Glomerular endothelial cell (primary cell): ENCODE data around the gene SMARCA4. TPM values are rescaled to one million over a fixed set of nuclear protein-coding genes. Genes with fewer than 3 reads are reported as not detected.
"Not testable (repeated sequence)": the region's sequence is repeated elsewhere in the genome, so short reads cannot be mapped to it uniquely, and the experiment has no call there.

Source experiments
- DNase-seq: peaks from one replicate; pipeline ENCODE4 v3.0.0-alpha.2; 2011; ENCODE audit warnings: low read depth, low spot score; ENCODE audit errors: extremely low read depth
- total RNA-seq: library from RNA; depleted of rRNA; stranded (reverse); fragments of >200 nt; gene quantifications from 2 replicates; pipeline ENCODE4 v1.2.3, GENCODE V29; 2015

Gene SMARCA4
- total RNA-seq, 1 donor from 2014 or later, result 172 TPM

DNA sequence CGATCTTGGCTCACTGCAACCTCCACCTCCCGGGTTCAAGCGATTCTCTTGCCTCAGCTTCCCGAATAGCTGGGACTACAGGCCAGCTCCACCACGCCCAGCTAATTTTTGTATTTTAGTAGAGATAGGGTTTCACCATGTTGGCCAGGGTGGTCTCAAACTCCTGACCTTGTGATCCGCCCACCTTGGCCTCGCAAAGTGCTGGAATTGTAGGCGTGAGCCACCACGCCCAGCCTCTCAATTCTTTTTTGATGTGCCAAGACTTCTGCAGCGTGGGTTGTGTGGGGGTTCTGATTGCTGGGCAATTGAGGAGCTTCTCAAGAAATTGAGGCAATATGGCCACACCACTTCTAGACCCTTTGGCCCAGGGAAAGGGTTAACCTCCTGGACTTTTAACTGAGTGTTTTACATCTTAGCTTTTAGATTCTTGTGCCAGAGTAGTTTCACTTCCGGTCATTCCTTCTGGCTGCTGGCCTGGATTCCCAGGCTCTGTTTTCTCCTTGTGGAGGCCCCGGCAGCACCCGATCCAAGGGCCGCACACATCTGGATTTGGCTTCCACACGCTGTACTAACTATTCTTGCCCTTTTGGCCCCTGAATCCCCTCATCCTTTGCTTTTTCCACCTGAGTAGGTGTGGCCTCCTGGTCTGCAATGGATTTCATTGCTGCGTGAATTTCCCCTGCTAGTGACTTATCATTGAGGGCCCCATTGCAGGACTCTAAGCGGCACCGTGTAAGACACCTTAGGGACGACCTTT, 14.7 kb downstream of the SMARCA4 start:
- no peak for DNase-seq

DNA sequence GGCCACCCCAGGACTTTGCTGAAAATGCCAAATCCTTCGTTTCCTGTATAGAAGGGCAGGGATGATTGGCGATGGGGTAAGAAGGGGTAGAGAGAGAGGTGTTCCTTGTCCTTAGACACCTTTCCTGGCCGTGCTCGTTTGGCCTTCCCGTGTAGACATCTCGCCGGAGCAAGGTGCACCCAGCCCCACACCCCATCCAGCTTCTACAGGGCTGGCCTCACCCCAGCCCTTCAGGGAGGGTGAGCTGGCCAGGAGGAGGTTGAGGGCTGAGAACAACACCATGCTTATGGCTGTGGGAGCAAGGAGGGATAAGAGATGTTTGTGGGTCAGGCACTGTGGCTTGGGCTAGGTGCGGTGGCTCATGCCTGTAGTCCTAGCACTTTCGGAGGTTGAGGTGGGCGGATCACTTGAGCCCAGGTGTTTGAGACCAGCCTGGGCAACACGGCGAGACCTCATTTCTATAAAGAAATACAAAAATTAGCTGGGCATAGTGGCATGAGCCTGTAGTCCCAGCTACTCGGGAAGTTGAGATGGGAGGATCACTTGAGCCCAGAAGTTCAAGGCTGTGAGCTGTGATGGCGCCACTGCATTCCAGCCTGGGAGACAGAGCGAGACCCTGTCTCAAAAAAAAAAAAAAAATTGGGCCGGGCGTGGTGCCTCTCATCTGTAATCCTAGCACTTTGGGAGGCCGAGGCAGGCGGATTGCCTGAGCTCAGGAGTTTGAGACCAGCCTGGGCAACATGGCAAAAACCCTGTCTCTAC, 15.5 kb downstream of the SMARCA4 start:
- no peak for DNase-seq

- no peak for DNase-seq
Observed at GRCh38 chr19:10977742-10978092, 16.9 kb downstream of the SMARCA4 start.

DNA sequence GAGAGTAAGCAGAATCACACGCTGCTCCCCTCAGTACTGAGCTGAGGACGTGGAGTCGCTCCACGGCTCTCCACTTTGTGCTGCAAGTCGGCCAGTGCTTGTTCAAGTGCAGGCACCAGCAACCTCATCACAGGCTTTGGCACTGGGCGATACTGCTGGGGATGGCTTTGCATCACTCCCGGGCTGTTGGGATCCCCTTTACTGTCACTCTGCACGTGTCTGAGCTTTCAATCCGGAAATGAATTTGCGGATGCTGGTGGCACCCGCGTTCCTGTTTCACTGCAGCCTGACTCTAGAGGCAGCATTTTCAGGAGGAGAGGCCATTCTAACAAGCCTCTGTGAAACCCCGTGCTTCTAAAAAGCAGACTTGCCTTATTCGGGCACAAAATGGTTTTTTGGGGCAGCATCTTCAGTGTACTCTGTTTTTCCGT, 19.1 kb downstream of the SMARCA4 start:
- no peak for DNase-seq

DNA sequence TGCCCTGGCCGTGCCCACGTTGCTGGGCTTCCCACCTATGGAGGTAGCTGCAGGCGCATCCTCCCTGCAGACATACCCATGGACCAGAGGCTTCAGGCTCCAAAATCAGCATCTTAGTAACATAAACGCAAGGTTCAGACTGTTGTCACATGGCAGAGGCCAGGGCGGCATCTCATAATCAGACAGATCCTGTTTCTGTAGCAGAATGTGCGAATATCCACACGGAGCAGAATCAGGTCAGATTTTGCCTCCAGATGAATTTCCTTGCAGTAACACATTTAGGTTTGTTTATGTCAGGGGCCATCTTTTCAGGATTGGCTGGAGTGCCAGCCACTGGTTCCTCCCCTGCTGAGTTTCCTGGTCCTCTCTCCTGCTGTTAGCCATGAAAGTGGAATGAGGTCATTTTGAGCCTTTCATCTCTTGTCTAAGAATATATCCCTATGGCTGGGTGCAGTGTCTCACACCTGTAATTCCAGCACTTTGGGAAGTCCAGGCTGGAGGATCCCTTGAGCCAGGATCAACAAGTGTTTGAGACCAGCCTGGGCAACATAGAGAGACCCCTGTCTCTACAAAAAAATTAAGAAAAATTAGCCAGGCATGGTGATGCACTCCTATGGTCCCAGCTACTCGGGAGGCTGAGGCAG, 20.5 kb downstream of the SMARCA4 start:
- no peak for DNase-seq

DNA sequence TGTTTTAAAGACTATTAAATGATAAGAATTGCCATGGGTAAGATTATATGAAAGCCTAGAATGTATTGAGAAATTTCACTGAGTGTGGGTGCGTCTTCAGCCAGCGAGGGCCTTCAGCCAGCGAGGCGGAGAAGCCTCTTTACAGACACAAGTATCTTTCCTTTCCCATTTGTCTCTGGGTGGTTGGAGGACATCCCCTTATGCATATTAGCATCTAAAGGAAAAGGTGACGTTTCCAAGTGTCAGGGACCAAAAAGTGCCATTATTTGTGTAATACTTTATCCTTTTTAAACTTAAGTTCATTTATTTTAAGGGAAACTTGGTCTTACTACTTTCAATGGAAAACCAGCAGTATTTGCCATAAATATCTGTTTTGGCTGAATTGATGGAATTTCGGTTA, 22.2 kb downstream of the SMARCA4 start:
- no peak for DNase-seq

- DNase-seq, result no peak
Observed at GRCh38 chr19:10984166-10984735, 23.4 kb downstream of the SMARCA4 start.

GRCh38 chr19:10985502-10985901, 24.7 kb downstream of the SMARCA4 start:
- no peak for DNase-seq

DNA sequence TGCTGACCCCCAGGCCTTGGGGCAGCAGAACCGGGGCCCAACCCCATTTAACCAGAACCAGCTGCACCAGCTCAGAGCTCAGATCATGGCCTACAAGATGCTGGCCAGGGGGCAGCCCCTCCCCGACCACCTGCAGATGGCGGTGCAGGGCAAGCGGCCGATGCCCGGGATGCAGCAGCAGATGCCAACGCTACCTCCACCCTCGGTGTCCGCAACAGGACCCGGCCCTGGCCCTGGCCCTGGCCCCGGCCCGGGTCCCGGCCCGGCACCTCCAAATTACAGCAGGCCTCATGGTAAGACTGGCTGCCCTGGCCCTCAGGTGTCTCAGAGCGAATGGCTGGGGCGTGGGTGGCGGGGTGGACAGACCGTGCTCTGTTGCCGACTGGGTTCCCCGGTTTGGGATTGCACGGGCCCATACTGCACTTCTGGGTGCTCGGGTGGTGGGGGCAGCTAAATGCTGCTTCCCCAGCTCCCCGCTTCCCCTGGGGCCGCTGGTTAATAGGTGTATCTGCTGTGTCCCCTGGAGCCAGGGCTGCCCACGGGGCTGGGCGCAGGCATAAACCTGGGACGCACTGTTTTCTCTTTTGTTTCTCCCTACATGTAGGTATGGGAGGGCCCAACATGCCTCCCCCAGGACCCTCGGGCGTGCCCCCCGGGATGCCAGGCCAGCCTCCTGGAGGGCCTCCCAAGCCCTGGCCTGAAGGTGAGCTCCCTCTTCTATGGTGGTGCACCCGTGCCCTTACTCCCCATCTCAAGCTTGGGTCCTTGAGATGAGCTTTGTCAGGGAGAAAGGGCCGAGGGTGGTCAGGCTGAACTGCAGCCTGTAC, 25.7 kb downstream of the SMARCA4 start:
- no peak for DNase-seq

GRCh38 chr19:10987571-10988297, 26.9 kb downstream of the SMARCA4 start:
- DNase-seq, result no peak

DNA sequence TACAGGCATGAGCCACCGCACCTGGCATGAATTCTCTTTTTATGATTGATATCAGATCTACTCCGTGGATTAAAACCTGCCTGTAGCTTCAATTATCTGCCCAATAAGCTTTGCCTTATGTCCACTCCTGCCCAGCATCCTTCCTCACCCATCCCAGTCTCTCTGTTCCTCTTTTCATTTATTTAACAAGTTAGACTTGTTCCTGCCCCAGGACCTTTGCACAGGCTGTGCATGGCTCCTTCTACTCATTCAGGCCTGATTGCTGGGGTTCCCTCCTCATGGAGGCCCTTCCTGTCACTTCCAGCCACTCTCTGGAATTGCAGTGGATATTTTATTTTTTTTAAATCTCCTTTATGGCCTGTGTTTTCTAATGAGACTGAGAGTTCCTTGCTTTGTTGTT, 27.6 kb downstream of the SMARCA4 start:
- no peak for DNase-seq

- no peak for DNase-seq
Observed at GRCh38 chr19:10988921-10989320, 28.1 kb downstream of the SMARCA4 start.

DNA sequence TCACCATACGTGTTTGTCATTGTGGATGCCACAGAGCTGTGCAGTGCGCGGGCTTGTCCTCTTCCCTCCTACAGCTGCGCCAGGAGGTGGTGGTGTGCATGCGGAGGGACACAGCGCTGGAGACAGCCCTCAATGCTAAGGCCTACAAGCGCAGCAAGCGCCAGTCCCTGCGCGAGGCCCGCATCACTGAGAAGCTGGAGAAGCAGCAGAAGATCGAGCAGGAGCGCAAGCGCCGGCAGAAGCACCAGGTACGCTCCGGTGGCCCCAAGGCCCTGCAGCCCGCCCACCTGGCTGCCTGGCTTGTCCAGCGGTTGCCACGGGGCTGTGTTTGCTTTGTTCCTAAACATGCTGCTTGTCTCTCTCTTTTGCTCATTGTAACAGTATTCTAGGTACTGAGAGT, 30.2 kb downstream of the SMARCA4 start:
- DNase-seq, result no peak

GRCh38 chr19:10991521-10992081, 30.8 kb downstream of the SMARCA4 start:
- no peak for DNase-seq

- not testable (repeated sequence) for DNase-seq
Observed at GRCh38 chr19:10992174-10992573, 31.3 kb downstream of the SMARCA4 start.

DNA sequence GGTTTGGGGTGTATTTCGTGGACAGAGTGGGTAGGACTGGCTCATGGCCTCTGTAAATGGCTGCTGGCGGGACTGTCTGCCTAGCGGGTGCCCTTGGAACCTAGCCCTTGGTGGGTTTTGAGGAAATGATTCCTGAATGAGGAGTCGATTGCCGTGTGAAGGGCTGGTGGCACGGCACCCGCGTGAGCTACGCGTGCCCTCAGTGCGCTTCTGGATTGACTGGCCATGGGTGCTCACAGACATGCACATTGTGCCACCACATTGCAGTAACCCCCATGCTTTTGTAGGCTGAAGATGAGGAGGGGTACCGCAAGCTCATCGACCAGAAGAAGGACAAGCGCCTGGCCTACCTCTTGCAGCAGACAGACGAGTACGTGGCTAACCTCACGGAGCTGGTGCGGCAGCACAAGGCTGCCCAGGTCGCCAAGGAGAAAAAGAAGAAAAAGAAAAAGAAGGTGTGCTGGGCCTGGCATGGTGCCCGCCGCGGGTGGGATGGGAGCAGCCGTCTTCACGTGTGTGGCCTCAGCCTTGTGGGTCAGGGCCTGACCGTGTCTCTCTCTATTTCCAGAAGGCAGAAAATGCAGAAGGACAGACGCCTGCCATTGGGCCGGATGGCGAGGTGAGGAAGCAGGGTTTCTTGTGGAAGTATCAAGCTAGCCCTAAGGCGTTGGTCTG, 35.2 kb downstream of the SMARCA4 start:
- no peak for DNase-seq

- DNase-seq, result no peak
Observed at GRCh38 chr19:10998045-10998533, 37.3 kb downstream of the SMARCA4 start.

- no peak for DNase-seq
Observed at GRCh38 chr19:10998666-10999065, 37.8 kb downstream of the SMARCA4 start.

GRCh38 chr19:11005521-11005920, 44.7 kb downstream of the SMARCA4 start:
- no peak for DNase-seq
